Amniotic epithelial cell (primary cell): Measurements from ENCODE around the gene RRP1B.

Experiments
- DNase-seq: peaks from one replicate; pipeline ENCODE4 v3.0.0-alpha.2; 2010; ENCODE audit warnings: low read depth

The RRP1B gene

GRCh38 chr21:43721206-43721605, 61.8 kb downstream of the RRP1B start:
- DNase-seq, result no peak

- no peak for DNase-seq
Observed at GRCh38 chr21:43721939-43722338, 62.6 kb downstream of the RRP1B start.

- DNase-seq, result no peak
Observed at GRCh38 chr21:43723648-43724047, 64.3 kb downstream of the RRP1B start.

- no peak for DNase-seq
Observed at GRCh38 chr21:43726686-43727518, 67.5 kb downstream of the RRP1B start.

- DNase-seq, result no peak
Observed at GRCh38 chr21:43727519-43728153, 68.3 kb downstream of the RRP1B start.

GRCh38 chr21:43728154-43728466, 68.8 kb downstream of the RRP1B start:
- DNase-seq, result no peak

GRCh38 chr21:43728467-43729390, 69.4 kb downstream of the RRP1B start:
- peak; percentile 99 for DNase-seq

GRCh38 chr21:43731476-43731875, 72.1 kb downstream of the RRP1B start:
- no peak for DNase-seq

GRCh38 chr21:43731891-43732711, 72.7 kb downstream of the RRP1B start:
- peak; percentile 70 for DNase-seq

- no peak for DNase-seq
Observed at GRCh38 chr21:43733060-43733459, 73.7 kb downstream of the RRP1B start.

- peak; percentile 73 for DNase-seq
Observed at GRCh38 chr21:43733529-43734071, 74.2 kb downstream of the RRP1B start.

- DNase-seq, result no peak
Observed at GRCh38 chr21:43734131-43734927, 75.0 kb downstream of the RRP1B start.

GRCh38 chr21:43734928-43735229, 75.5 kb downstream of the RRP1B start:
- peak; percentile 87 for DNase-seq

GRCh38 chr21:43735236-43736091, 76.1 kb downstream of the RRP1B start:
- DNase-seq, result no peak

- DNase-seq, result peak; percentile 63
Observed at GRCh38 chr21:43736224-43736883, 77.0 kb downstream of the RRP1B start.

- DNase-seq, result no peak
Observed at GRCh38 chr21:43737158-43737950, 78.0 kb downstream of the RRP1B start.

- no peak for DNase-seq
Observed at GRCh38 chr21:43739621-43740435, 80.5 kb downstream of the RRP1B start.
